ENCODE measurements around the gene GPR55. TPM values are rescaled to one million over a fixed set of nuclear protein-coding genes. Genes with fewer than 3 reads are reported as not detected.

The GPR55 gene
- total and polyA plus RNA-seq, 2 donors (not counting 3 experiments of a cell fraction or from before 2014, with no cell fraction given) = not detected

- Histone ChIP-seq H3K4me3 (replicated peaks in 1 of 3; ENCODE audit: insufficient read depth in 1 of 3, low read depth in 1 of 3, low read length in 3 of 3) (no peak overlapping the region), H3K9me1 (replicated peaks; ENCODE audit: control insufficient read depth, extremely low read depth, insufficient read depth, low read length) (no peaks in the 10 kb centered on the region), H2AFZ (ENCODE audit: low read depth, low read length) (no peak overlapping the region), H3K79me2 (ENCODE audit: control insufficient read depth, insufficient read depth, low read length) (no peaks in the 10 kb centered on the region), H3K4me1 (ENCODE audit: control insufficient read depth, extremely low read depth, insufficient read depth, low read length) (no peaks in the 10 kb centered on the region), H3K9me3 (replicated peaks; ENCODE audit: control insufficient read depth, insufficient read depth, low read length) (no peaks in the 10 kb centered on the region), H3K4me2 (ENCODE audit: insufficient read depth, low read length) (no peak overlapping the region), H3K36me3 (ENCODE audit: control insufficient read depth in 2 of 2, extremely low read depth in 1 of 2, insufficient read depth in 2 of 2, low read length in 2 of 2) (no peaks in the 10 kb centered on the region), H3K27me3 (ENCODE audit: control insufficient read depth in 2 of 2, insufficient read depth in 2 of 2, low read length in 2 of 2) (no peaks in the 10 kb centered on the region), H3K27ac (ENCODE audit: insufficient read depth, low read depth, low read length) (no peak overlapping the region), H4K20me1 (replicated peaks; ENCODE audit: control insufficient read depth, extremely low read depth, insufficient read depth, low read length) (no peaks in the 10 kb centered on the region), H3K9ac (replicated peaks; ENCODE audit: extremely low read depth, insufficient read depth, low read length) (no peak overlapping the region)
- DNase-seq (ENCODE audit: low read depth, low spot score) = no peak
- CTCF ChIA-PET = interaction anchor here (1.8 kb wide), 1 partner anchor 13 kb away, joined by 5 read pairs; no protein-coding TSS in a partner anchor
- TF ChIP-seq EZH2 (IDR thresholded peaks at IDR 0.05; ENCODE audit: borderline replicate concordance, low read depth, low read length, severe bottlenecking) (no peak), POLR2AphosphoS5 (IDR thresholded peaks at IDR 0.05; ENCODE audit: insufficient read depth, low read depth, low read length) (no peak), JUN (IDR thresholded peaks at IDR 0.05; ENCODE audit: borderline replicate concordance, insufficient read depth, insufficient read length, low read depth) (no peak), POLR2A (IDR thresholded peaks at IDR 0.05; ENCODE audit: low read depth, low read length) (no peak), CTCF (IDR thresholded peaks at IDR 0.05; ENCODE audit: extremely low read depth in 1 of 2, insufficient read depth in 1 of 2, low read depth in 1 of 2, low read length in 2 of 2) (no peak), MYC (IDR thresholded peaks at IDR 0.05; ENCODE audit: low read depth, low read length) (no peak), FOS (IDR thresholded peaks at IDR 0.05; ENCODE audit: borderline replicate concordance, insufficient read depth, low read length) (no peak), GATA2 (IDR thresholded peaks at IDR 0.05; ENCODE audit: insufficient read depth, insufficient read length, low read depth, low read length) (no peak), MAX (IDR thresholded peaks at IDR 0.05; ENCODE audit: insufficient read depth, insufficient read length) (no peak)
- POLR2A ChIA-PET = no interaction called here
- intact Hi-C loops (cut with micrococcal nuclease) (no loop called here), dilution Hi-C loops (cut with MboI; ENCODE audit: extremely low pct_ligation_motif_present, low sequenced_read_pairs) (no loop called here)
- no TSS peak for BruUV-seq (replicated peaks)
- FAIRE-seq = no peak
Observed at GRCh38 chr2:230974096-230974913, 49.3 kb upstream of the GPR55 start.

All from endothelial cell of umbilical vein (primary cell).